IPS DF 6.9 (cell line): ENCODE measurements around the gene OR10W1.

Experiments
- DNase-seq: peaks from one replicate; pipeline ENCODE4 v3.0.0-alpha.2; 2013; ENCODE audit warnings: low read depth, low spot score
- H3K27ac ChIP-seq: one replicate; pipeline ENCODE4 v1.5.1; 2013; ENCODE audit warnings: low read length, control low read depth
- H3K27me3 ChIP-seq: 2 replicates; pipeline ENCODE4 v1.6.1; 2013; ENCODE audit warnings: mild to moderate bottlenecking, low read length; ENCODE audit not compliant: control insufficient read depth, insufficient read depth
- H3K36me3 ChIP-seq: 2 replicates; pipeline ENCODE4 v1.6.1; 2013; ENCODE audit warnings: low read length; ENCODE audit not compliant: control insufficient read depth, insufficient read depth
- H3K4me1 ChIP-seq: 2 replicates; pipeline ENCODE4 v1.6.1; 2013; ENCODE audit warnings: low read length; ENCODE audit not compliant: control insufficient read depth, insufficient read depth
- H3K4me3 ChIP-seq: 2 replicates; pipeline ENCODE4 v1.5.1; 2013; ENCODE audit warnings: mild to moderate bottlenecking, low read length
- H3K9me3 ChIP-seq: 2 replicates; pipeline ENCODE4 v1.6.1; 2013; ENCODE audit warnings: low read length, inconsistent platforms; ENCODE audit not compliant: control insufficient read depth, insufficient read depth
- WGBS: extraction: QIAGEN DNeasy Blood & Tissue Kit; methylation state at CpG from one replicate; pipeline ENCODE4 v1.1.7; 2013; ENCODE audit warnings: mixed read lengths, missing lambda C conversion rate; ENCODE audit not compliant: insufficient read length, insufficient coverage; 5-methylcytosine and 5-hydroxymethylcytosine counted together

OR10W1 gene, protein sequence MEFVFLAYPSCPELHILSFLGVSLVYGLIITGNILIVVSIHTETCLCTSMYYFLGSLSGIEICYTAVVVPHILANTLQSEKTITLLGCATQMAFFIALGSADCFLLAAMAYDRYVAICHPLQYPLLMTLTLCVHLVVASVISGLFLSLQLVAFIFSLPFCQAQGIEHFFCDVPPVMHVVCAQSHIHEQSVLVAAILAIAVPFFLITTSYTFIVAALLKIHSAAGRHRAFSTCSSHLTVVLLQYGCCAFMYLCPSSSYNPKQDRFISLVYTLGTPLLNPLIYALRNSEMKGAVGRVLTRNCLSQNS

DNA sequence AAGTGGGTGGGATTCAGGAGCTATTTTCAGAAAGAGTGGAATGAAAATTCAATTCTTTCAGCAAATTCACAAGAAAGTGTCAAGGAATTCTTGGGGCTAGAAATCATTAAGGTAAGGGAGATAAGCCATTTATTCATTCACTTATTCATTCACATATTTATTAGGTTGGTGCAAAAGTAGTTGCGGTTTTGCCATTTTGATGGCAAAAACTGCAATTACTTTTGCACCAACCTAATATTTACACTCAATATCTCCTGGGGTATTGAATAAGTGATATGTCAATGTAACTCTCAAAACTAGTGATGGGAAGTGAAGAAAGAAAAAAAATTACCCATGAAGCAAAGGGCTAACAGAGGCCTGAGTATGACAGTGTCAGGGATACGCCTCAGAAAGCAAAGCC lies at the start of gene OR10W1:
OR10W1 (minus strand) TSS at position 119 of the 400 bp plus-strand sequence. CDS start 402 bp downstream, outside the sequence.
- no peak within 1 kb of the TSS for H3K27ac ChIP-seq
- no peaks in the 10 kb centered on the region for H3K36me3 ChIP-seq
- no peak for DNase-seq
- no peaks in the 10 kb centered on the region for H3K4me1 ChIP-seq
- H3K4me3 ChIP-seq, result no peak within 1 kb of the TSS
- no CpG with 5 or more reads among the region's 2 CpGs for WGBS
- no peaks in the 10 kb centered on the region; the same call in 1 of the 2 replicates for H3K9me3 ChIP-seq
- H3K27me3 ChIP-seq, result no peaks in the 10 kb centered on the region

DNA sequence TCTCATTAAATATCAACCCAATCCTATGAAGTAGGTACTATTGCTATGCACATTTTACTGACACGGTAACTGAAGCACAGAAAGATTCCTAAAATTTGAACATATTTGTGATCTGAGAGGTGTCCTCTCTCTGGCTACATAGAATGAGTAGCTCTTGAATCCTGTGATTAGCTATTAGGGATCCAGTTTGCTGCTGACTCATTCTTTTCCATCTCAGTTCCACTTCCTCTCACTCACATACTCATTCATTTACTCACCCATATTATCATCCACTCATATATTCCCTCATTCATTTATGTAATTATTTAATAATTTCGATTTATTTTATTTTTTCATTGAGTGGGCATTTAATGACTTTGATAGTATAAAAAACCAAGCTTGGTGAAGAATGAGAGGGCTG lies 48.1 kb upstream of the OR10W1 start:
- Histone ChIP-seq H3K27me3 (no peaks in the 10 kb centered on the region), H3K36me3 (no peaks in the 10 kb centered on the region), H3K9me3 (no peaks in the 10 kb centered on the region), H3K4me3 (no peak overlapping the region), H3K4me1 (no peaks in the 10 kb centered on the region), H3K27ac (no peak overlapping the region)
- WGBS, result 100% methylated on average over 1 of the region's 2 CpGs
- no peak for DNase-seq

DNA sequence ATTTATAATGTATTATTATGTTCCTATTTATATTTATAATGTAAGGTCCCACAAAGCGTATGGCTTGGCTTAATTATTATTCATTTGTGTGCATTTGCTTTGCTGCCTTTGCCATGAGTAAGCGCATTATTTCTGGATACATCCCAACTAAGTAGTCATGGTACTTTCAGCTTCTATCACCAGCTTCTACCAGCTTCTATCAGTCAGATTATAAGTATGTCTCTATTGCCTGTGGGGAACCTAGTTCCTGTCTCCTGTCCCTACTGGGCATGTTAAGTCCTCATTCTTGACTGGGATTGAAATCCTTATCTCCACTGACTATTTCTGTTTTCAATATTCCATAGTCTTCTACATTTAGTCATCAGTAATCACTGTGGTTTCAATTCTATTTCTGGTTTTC lies 33.5 kb upstream of the OR10W1 start:
- no peaks in the 10 kb centered on the region for H3K36me3 ChIP-seq
- H3K9me3 ChIP-seq, result no peaks in the 10 kb centered on the region
- no peaks in the 10 kb centered on the region for H3K27me3 ChIP-seq
- no peaks in the 10 kb centered on the region for H3K4me1 ChIP-seq
- H3K27ac ChIP-seq, result no peak overlapping the region
- DNase-seq, result no peak
- no peak overlapping the region for H3K4me3 ChIP-seq
- WGBS, result no CpG with 5 or more reads among the region's 2 CpGs

DNA sequence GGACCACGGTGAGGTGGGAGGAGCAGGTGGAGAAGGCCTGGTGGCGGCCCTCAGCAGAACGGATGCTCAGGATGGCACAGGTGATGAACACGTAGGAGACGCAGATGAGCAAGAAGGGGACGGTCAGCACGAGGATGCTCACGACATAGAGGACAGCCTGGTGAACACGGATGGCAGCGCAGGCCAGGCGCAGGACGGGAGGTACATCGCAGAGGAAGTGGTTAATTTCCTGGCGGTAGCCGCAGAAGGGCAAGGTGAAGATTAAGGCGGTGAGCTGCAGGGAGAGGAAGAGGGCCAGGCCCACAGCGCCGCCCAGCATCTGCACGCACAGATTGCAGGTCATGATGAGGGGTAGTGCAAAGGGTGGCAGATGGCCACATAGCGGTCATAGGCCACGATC lies 24.0 kb upstream of the OR10W1 start:
- Histone ChIP-seq H3K4me3 (no peak overlapping the region), H3K27me3 (no peaks in the 10 kb centered on the region), H3K27ac (no peak overlapping the region), H3K4me1 (no peaks in the 10 kb centered on the region), H3K36me3 (no peaks in the 10 kb centered on the region), H3K9me3 (no peaks in the 10 kb centered on the region)
- WGBS, result no CpG with 5 or more reads among the region's 21 CpGs
- DNase-seq, result no peak

DNA sequence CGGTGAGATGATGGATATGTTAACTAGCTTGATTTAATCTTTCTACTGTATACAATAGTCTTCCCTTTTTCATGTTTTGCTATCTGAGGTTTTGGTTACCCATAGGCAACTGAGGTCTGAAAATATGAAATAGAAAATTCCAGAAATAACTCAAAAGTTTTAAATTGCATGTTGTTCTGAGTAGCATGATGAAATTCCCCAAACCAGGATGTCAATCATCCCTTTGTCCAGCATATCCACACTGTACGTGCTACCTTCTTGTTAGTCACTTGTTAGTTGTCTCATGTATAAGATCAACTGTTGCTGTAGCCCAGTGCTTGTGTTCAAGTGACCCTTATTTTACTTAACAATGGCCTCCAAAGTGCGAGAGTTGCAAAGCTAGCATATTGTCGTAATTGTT lies 21.2 kb upstream of the OR10W1 start:
- Histone ChIP-seq H3K4me1 (no peaks in the 10 kb centered on the region), H3K27me3 (no peaks in the 10 kb centered on the region), H3K36me3 (no peaks in the 10 kb centered on the region), H3K4me3 (no peak overlapping the region), H3K9me3 (no peaks in the 10 kb centered on the region), H3K27ac (no peak overlapping the region)
- DNase-seq, result no peak
- no CpG with 5 or more reads among the region's 4 CpGs for WGBS

DNA sequence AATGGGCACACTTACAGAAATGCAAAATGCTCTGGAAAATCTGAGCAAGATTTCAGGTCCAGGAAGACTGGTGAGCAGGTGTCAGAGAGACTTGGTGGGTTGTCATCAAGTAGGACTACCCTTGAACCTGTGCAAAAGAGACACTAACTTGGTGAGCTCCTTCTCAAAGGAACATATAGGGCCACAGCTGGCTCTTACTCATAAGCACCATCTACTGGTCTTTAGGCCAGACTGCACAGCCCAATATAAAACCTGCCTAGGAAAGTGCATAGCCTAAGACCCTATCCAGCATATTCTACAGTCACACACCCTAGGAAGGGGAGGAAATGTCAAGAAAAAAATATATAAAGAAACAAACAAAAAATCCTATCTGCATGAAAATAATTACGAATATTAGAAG lies 18.2 kb upstream of the OR10W1 start:
- H3K36me3 ChIP-seq, result no peaks in the 10 kb centered on the region
- no peaks in the 10 kb centered on the region for H3K27me3 ChIP-seq
- DNase-seq, result peak; percentile 7
- no peaks in the 10 kb centered on the region for H3K9me3 ChIP-seq
- no peak overlapping the region for H3K27ac ChIP-seq
- no CpG with 5 or more reads among the region's 1 CpG for WGBS
- no peaks in the 10 kb centered on the region for H3K4me1 ChIP-seq
- no peak overlapping the region for H3K4me3 ChIP-seq

DNA sequence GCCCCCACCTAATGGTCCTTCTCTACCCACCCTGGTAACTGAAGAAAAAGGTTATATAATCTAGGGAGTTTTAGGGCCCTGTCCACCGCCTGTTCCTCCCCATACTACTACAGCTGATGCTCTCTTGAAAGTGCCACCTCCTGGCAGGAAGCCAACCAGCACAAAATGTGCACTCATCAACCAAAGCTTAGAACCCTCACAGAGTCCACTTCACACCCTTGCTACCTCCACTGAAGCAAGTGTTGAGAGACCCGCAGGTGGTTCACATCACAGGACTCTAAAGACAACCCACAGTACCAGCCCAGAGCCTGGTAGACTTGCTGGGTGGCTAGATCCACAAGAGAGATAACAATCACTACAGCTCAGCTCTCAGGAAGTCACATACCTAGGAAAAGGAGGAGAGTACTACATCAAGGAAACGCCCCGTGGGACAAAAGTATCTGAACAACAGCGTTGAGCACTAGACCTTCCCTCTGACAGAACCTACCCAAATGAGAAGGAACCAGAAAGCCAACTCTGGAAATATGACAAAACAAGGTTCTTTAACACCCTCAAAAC lies 17.5 kb upstream of the OR10W1 start:
- H3K27ac ChIP-seq, result no peak overlapping the region
- H3K4me3 ChIP-seq, result no peak overlapping the region
- H3K27me3 ChIP-seq, result no peaks in the 10 kb centered on the region
- H3K36me3 ChIP-seq, result no peaks in the 10 kb centered on the region
- H3K9me3 ChIP-seq, result no peaks in the 10 kb centered on the region
- no peak for DNase-seq
- no CpG with 5 or more reads among the region's 5 CpGs for WGBS
- H3K4me1 ChIP-seq, result no peaks in the 10 kb centered on the region

GRCh38 chr11:58276151-58276550 lies 8.1 kb upstream of the OR10W1 start:
- H3K4me1 ChIP-seq, result no peaks in the 10 kb centered on the region
- no peak overlapping the region for H3K27ac ChIP-seq
- WGBS, result no CpG with 5 or more reads among the region's 1 CpG
- no peaks in the 10 kb centered on the region for H3K27me3 ChIP-seq
- no peak overlapping the region for H3K4me3 ChIP-seq
- DNase-seq, result no peak
- H3K36me3 ChIP-seq, result no peaks in the 10 kb centered on the region
- no peaks in the 10 kb centered on the region for H3K9me3 ChIP-seq

DNA sequence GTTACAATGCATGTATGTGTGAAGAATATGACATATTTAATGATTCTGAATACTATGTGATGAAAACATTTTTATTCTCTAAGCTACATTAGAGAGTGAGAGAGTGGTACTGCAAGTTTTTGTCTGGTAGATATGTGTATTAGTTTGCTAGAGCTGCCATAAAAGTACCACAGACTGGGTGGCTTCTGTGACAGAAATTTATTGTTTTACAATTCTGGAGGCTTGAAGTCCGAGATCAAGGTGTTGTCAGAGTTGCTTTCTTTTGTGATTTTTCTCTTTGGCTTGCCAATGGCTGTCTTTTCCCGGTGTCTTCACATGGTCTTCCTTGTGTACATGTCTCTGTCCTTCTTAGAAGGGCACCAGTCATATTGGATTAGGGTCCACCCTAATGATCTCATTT lies 6.9 kb upstream of the OR10W1 start:
- no peaks in the 10 kb centered on the region for H3K4me1 ChIP-seq
- no CpG with 5 or more reads among the region's 2 CpGs for WGBS
- H3K4me3 ChIP-seq, result no peak overlapping the region
- H3K27me3 ChIP-seq, result no peaks in the 10 kb centered on the region
- H3K27ac ChIP-seq, result no peak overlapping the region
- no peaks in the 10 kb centered on the region for H3K9me3 ChIP-seq
- H3K36me3 ChIP-seq, result no peaks in the 10 kb centered on the region
- DNase-seq, result no peak

DNA sequence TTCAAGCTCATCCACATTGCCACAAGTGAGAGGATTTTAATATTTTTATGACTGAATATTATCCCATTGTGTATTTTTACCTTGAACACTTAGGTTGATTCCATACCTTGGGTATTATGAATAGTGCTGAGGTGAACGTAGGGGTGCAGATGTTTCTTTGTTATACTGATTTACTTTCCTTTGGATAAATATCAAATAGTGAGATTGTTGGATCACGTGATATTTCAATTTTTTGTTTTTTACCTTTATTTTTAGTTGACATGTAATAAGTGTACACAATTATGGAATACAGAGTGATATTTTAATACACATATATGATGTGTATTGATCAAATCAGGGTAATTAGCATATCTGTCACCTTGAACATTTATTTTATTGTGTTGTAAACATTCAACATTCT lies 8.1 kb downstream of the OR10W1 start:
- no peak for DNase-seq
- H3K27me3 ChIP-seq, result no peaks in the 10 kb centered on the region
- no peaks in the 10 kb centered on the region for H3K36me3 ChIP-seq
- no CpG with 5 or more reads among the region's 2 CpGs for WGBS
- no peak overlapping the region for H3K4me3 ChIP-seq
- no peaks in the 10 kb centered on the region; the same call in 1 of the 2 replicates for H3K9me3 ChIP-seq
- H3K27ac ChIP-seq, result no peak overlapping the region
- H3K4me1 ChIP-seq, result no peaks in the 10 kb centered on the region

DNA sequence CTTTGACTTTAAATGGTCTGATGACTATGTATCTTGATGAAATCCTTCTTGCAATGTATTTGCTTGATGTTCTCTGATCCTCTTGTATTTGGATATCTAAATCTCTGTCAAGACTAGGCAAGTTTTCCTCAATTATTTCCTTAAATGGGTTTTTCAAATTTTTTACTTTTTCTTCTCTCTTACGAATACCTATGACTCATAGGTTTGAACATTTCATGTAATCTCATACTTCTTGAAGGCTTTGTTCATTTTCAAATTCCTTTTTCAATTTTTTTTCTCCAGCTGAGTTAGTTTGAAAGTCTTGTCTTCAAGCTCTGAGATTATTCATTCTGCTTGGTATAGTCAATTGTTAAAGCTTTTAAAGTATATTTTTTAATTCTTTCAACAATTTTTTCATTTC lies 13.1 kb downstream of the OR10W1 start:
- no peak overlapping the region for H3K27ac ChIP-seq
- H3K9me3 ChIP-seq, result no peaks in the 10 kb centered on the region
- H3K36me3 ChIP-seq, result no peaks in the 10 kb centered on the region
- no peaks in the 10 kb centered on the region for H3K27me3 ChIP-seq
- no peak for DNase-seq
- H3K4me1 ChIP-seq, result no peaks in the 10 kb centered on the region
- H3K4me3 ChIP-seq, result no peak overlapping the region
- WGBS, result no CpG with 5 or more reads among the region's 1 CpG
